Caco-2 (cell line): Measurements from ENCODE around the gene EIF3L. TPM values are rescaled to one million over a fixed set of nuclear protein-coding genes. Genes with fewer than 3 reads are reported as not detected.

Source experiments
- BruUV-seq: library from RNA; stranded (reverse); fragments of 400-500 nt; replicated peaks from 2 replicates; lab custom pipeline; 2021; lab: Mats Ljungman, UMichigan
- CTCF ChIA-PET: fragments of 300-600 bp; sonication (Branson Sonifier 250); formaldehyde crosslinking; loops from one replicate; lab custom pipeline; 2022; ENCODE audit warnings: antibody characterized with exemption; lab: Charles Lee
- POLR2A ChIA-PET: fragments of 300-600 bp; sonication (Branson Sonifier 250); formaldehyde crosslinking; loops from one replicate; lab custom pipeline; 2022; ENCODE audit warnings: antibody characterized with exemption; lab: Charles Lee
- DNase-seq, 2 experiments: peaks; one replicate each; pipeline versions ENCODE4 v3.0.0 to v3.0.0-alpha.2; 2020 to 2022
- H3K27me3 ChIP-seq: replicated peaks from 2 replicates; pipeline ENCODE4 v1.6.0; 2011; ENCODE audit warnings: low read length; ENCODE audit not compliant: control insufficient read depth, insufficient read depth
- H3K36me3 ChIP-seq: 2 replicates; pipeline ENCODE4 v1.5.1; 2011; ENCODE audit warnings: low read length; ENCODE audit not compliant: control insufficient read depth, insufficient read depth
- H3K4me1 ChIP-seq: fragments of 250-450 bp; sonication (Bioruptor Pico); 2 replicates; pipeline ENCODE4 v1.5.1; 2020; ENCODE audit warnings: mild to moderate bottlenecking
- H3K4me3 ChIP-seq: 2 replicates; pipeline ENCODE4 v1.5.1; 2011; ENCODE audit warnings: low read depth, mild to moderate bottlenecking, control low read depth, low read length
- H3K9me3 ChIP-seq: fragments of 250-450 bp; sonication (Bioruptor Pico); 2 replicates; pipeline ENCODE4 v1.5.1; 2020; ENCODE audit warnings: mild to moderate bottlenecking, moderate library complexity
- H3K27ac Mint-ChIP-seq: one replicate; pipeline ENCODE4 v1.8.0; 2022; ENCODE audit warnings: mixed read lengths; ENCODE audit not compliant: unreplicated experiment
- H3K27me3 Mint-ChIP-seq: one replicate; pipeline ENCODE4 v1.8.0; 2022; ENCODE audit warnings: mixed read lengths; ENCODE audit not compliant: insufficient read depth, unreplicated experiment
- H3K36me3 Mint-ChIP-seq: one replicate; pipeline ENCODE4 v1.8.0; 2022; ENCODE audit warnings: mild to moderate bottlenecking, mixed read lengths; ENCODE audit not compliant: insufficient read depth, unreplicated experiment
- H3K4me1 Mint-ChIP-seq: one replicate; pipeline ENCODE4 v1.8.0; 2022; ENCODE audit warnings: low read depth, mixed read lengths; ENCODE audit not compliant: unreplicated experiment
- H3K4me3 Mint-ChIP-seq: one replicate; pipeline ENCODE4 v1.8.0; 2022; ENCODE audit warnings: mild to moderate bottlenecking, moderate library complexity, mixed read lengths; ENCODE audit not compliant: unreplicated experiment
- H3K9me3 Mint-ChIP-seq: one replicate; pipeline ENCODE4 v1.8.0; 2022; ENCODE audit warnings: mixed read lengths; ENCODE audit not compliant: unreplicated experiment
- CTCF ChIP-seq, 2 experiments: fragments of 200-600 bp in 1 of 2; IDR thresholded peaks; 1 replicate in 1 of 2; 2 replicates in 1 of 2; pipeline versions ENCODE4 v1.5.1 to v1.8.0; 2011 to 2022; ENCODE audit warnings: antibody characterized with exemption in 1 of 2, control low read depth in 1 of 2, inconsistent platforms in 1 of 2, low read depth in 1 of 2, low read length in 1 of 2, mild to moderate bottlenecking in 1 of 2, moderate library complexity in 1 of 2; ENCODE audit not compliant: insufficient read depth in 1 of 2, severe bottlenecking in 1 of 2, unreplicated experiment in 1 of 2
- intact Hi-C: fragments of 100-400 bp; cut with micrococcal nuclease; formaldehyde crosslinking; loops from one replicate; pipeline ENCODE4 v1.10.0; 2022; ENCODE audit not compliant: unreplicated experiment
- total RNA-seq: library from RNA; stranded (reverse); gene quantifications from 2 replicates; pipeline ENCODE4 v1.2.3, GENCODE V29; 2022

EIF3L gene
- total RNA-seq, 1 experiment from 2014 or later: 554 TPM

DNA sequence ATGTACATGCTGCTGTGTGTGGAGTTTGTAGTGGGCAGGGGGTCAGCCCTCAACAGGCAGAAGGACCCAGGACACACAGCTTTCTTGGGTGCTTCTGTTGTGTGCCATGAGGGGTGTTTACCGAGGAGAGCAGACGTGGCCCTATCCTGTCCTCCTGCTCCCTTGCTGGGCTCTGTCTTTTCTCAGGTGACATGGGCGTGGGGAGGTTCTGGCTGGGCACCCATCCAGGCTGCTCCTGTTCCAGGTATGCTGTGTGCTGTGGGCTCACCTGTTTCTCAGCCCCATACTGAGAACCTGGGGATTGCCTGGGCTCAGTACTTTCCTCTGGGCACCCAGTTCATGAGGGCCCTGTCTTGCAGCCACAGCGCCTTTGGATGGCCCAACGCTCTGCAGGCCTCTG is 80.2 kb downstream of the EIF3L start:
- H3K27me3 ChIP-seq: no peaks in the 10 kb centered on the region
- no peaks in the 10 kb centered on the region for H3K9me3 ChIP-seq
- CTCF ChIA-PET: no interaction called here
- DNase-seq: no peak
- POLR2A ChIA-PET: no interaction called here
- peaks cover 8% of the 10 kb centered on the region for H3K4me1 Mint-ChIP-seq
- H3K27me3 Mint-ChIP-seq: no peaks in the 10 kb centered on the region
- no peak overlapping the region for H3K4me3 Mint-ChIP-seq
- H3K4me3 ChIP-seq: no peak overlapping the region
- no peaks in the 10 kb centered on the region for H3K36me3 ChIP-seq
- H3K36me3 Mint-ChIP-seq: peaks cover 31% of the 10 kb centered on the region
- H3K4me1 ChIP-seq: no peaks in the 10 kb centered on the region
- intact Hi-C loops: no loop called here
- no peak for TF ChIP-seq CTCF (IDR thresholded peaks at IDR 0.05; ENCODE audit: insufficient read depth in 1 of 2, low read depth in 1 of 2, low read length in 1 of 2, severe bottlenecking in 1 of 2, unreplicated experiment in 1 of 2)
- no TSS peak for BruUV-seq
- no peaks in the 10 kb centered on the region for H3K9me3 Mint-ChIP-seq
- no peak overlapping the region for H3K27ac Mint-ChIP-seq

DNA sequence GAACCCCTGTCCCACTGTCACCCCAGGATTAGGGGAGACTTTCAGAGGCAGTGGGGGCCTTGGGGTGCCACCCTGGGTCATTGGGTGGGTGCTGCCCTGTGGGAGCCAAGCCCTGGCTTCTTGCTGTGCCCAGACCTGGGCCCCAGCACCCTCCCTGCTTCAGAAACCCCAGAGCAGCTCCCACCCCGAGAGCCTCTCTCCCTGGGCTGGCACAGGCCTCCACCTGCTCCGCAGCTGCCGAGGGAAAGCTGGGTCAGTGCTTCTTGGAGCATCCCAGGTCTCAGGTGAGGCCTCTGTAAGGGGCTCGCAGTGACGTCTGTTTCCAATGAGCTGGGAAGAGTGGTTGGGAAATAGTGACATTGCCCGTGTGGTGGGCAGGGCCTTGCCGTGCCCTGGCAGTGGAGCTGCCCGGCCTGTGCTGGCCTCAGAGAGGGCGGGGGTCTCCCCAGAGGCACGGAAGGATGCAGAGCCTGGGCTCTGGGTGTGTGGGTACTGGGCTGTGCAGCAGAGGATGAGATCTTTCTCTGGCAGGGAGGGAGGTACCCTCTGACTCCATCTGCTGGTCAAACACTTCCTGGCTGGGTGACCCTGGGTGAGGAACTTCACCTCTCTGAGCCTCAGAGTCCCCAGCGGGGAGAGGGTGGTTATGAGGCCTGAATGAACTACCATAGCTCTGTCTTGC is 81.2 kb downstream of the EIF3L start:
- Mint-ChIP-seq H3K4me1 (peaks cover 8% of the 10 kb centered on the region), H3K4me3 (no peak overlapping the region), H3K27ac (no peak overlapping the region), H3K9me3 (no peaks in the 10 kb centered on the region), H3K27me3 (no peaks in the 10 kb centered on the region), H3K36me3 (peaks cover 30% of the 10 kb centered on the region)
- ChIA-PET POLR2A (no interaction called here), CTCF (interaction anchor here (0.5 to 1.7 kb wide), 2 partner anchors 17 to 43 kb away, joined by 5 read pairs; no protein-coding TSS in a partner anchor)
- Histone ChIP-seq H3K4me1 (no peaks in the 10 kb centered on the region), H3K36me3 (no peaks in the 10 kb centered on the region), H3K4me3 (no peak overlapping the region), H3K27me3 (no peaks in the 10 kb centered on the region), H3K9me3 (no peaks in the 10 kb centered on the region)
- intact Hi-C loops: loop anchor here (5.0 kb wide), 1 partner anchor 37 kb away; no protein-coding TSS in a partner anchor
- BruUV-seq: no TSS peak
- TF ChIP-seq CTCF (IDR thresholded peaks at IDR 0.05; ENCODE audit: insufficient read depth in 1 of 2, low read depth in 1 of 2, low read length in 1 of 2, severe bottlenecking in 1 of 2, unreplicated experiment in 1 of 2): peak; percentile 28 to 37
- peak in 1 of 2 experiments; percentile 41 for DNase-seq

DNA sequence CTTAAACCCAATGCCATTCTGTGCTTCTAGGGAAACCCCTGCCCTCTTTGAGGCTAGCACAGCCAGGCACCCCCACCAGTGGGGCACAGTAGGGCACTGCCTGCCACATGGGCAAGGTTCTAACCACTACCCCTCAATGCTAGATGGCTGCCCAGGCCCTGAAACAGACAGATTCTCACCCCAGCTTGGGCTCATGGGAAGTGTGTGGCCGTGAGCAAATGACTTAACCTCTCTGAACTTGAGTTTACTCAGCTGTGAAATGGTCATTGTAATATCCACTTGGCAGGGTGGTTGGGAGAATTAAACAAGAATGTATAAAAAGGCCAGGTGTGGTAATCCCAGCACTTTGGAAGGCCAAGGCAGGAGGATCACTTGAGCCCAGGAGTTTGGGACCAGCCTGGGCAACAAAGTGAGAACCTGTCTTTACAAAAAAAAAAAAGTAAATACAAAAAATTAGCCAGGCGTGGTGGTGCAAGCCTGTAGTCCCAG is 81.8 kb downstream of the EIF3L start:
- H3K27me3 Mint-ChIP-seq: no peaks in the 10 kb centered on the region
- CTCF ChIA-PET: interaction anchor here (0.5 to 1.7 kb wide), 3 partner anchors 17 to 121 kb away, joined by 3 to 5 read pairs (median 5); no protein-coding TSS in a partner anchor
- Histone ChIP-seq H3K4me1 (no peaks in the 10 kb centered on the region), H3K27me3 (no peaks in the 10 kb centered on the region), H3K9me3 (no peaks in the 10 kb centered on the region), H3K36me3 (no peaks in the 10 kb centered on the region), H3K4me3 (no peak overlapping the region)
- peaks cover 35% of the 10 kb centered on the region for H3K36me3 Mint-ChIP-seq
- no peaks in the 10 kb centered on the region for H3K9me3 Mint-ChIP-seq
- TF ChIP-seq CTCF (IDR thresholded peaks at IDR 0.05; ENCODE audit: insufficient read depth in 1 of 2, low read depth in 1 of 2, low read length in 1 of 2, severe bottlenecking in 1 of 2, unreplicated experiment in 1 of 2): no peak
- no TSS peak for BruUV-seq
- no peak for DNase-seq
- H3K4me3 Mint-ChIP-seq: no peak overlapping the region
- H3K27ac Mint-ChIP-seq: no peak overlapping the region
- H3K4me1 Mint-ChIP-seq: peaks cover 8% of the 10 kb centered on the region
- intact Hi-C loops: loop anchor here (5.0 kb wide), 1 partner anchor 36 kb away; no protein-coding TSS in a partner anchor
- POLR2A ChIA-PET: no interaction called here
